ENCODE results near the gene APOA5. TPM values are rescaled to one million over a fixed set of nuclear protein-coding genes. Genes with fewer than 3 reads are reported as not detected.

APOA5 gene
- total and polyA plus RNA-seq, 2 of the 4 experiments (the other 2 are of a cell fraction): not detected

DNA sequence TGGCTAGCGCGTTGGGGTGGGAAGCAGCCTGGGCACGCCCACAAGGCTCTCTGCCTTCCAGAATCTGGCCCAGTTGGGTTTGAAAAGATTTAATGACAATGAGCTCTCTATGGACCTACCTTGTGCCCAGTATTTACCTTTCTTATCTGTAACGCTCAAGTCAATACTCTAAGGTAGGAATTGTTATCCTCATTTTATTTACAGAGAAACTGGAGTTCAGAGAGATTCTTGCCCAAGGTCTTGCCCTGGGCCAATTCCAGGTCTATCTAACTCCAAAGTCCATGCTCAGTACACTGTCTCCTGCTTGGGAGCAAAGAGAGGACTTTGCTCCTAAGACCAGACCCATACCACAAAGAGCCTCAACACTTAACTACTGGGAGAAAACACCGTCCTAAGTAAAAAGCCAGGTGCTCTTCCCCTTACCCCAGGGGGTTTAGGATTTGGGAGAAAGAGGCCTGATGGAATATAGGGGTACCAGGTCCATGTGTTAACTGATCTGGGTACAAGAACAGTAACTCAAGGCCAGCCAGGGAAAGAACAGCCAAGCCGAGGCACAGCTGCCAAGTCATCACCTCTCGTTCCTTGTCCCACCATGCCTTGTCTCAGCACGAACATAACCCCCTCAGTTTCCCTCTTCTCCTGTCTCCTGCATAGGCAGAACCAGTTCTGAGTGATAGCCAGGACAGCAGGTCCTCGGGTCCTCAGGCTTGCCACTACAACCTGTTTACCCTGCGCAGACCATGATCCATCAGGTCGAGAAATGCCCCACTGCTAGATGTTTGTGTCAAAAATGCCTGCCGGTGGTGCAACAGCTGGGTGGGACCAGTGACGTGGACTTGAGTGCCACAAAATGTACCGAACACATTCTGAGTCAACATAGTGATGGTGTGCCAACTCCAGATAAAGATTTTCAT, 16.8 kb upstream of the APOA5 start:
- no TSS peak for BruUV-seq (replicated peaks)
- ChIA-PET POLR2A (ENCODE audit: unreplicated experiment) (no interaction called here), CTCF (interaction anchor here (0.6 kb wide), 1 partner anchor 170 kb away, joined by 3 read pairs; no protein-coding TSS in a partner anchor)
- Histone ChIP-seq H3K4me3 (ENCODE audit: insufficient read depth, low read depth, low read length) (no peak overlapping the region), H2BK20ac (ENCODE audit: low read depth, low read length) (no peak overlapping the region), H2BK5ac (ENCODE audit: low read depth, low read length, poor library complexity, severe bottlenecking) (no peak overlapping the region), H3K23ac (ENCODE audit: low read depth, low read length) (no peak overlapping the region), H3K27ac (ENCODE audit: insufficient read depth, low read length) (no peak overlapping the region), H3K4ac (ENCODE audit: low read depth, low read length) (no peak overlapping the region), H3K56ac (ENCODE audit: extremely low read depth, insufficient read depth, low read length) (no peak overlapping the region), H3K9me3 (ENCODE audit: control insufficient read depth, insufficient read depth, low read length) (peaks cover 3% of the 10 kb centered on the region), H3K4me2 (ENCODE audit: low read depth, low read length) (no peak overlapping the region), H3K79me1 (ENCODE audit: low read depth in 1 of 2, low read length in 2 of 2) (no peaks in the 10 kb centered on the region), H2AK9ac (replicated peaks; ENCODE audit: low read depth, low read length, poor library complexity) (no peak overlapping the region), H2BK15ac (ENCODE audit: low read depth, low read length) (no peak overlapping the region), H4K20me1 (ENCODE audit: insufficient read depth, low read length) (no peaks in the 10 kb centered on the region), H2BK120ac (ENCODE audit: low read depth, low read length) (no peak overlapping the region), H3K14ac (replicated peaks; ENCODE audit: low read depth, low read length) (no peak overlapping the region), H4K8ac (ENCODE audit: low read depth in 2 of 2, low read length in 2 of 2) (no peak overlapping the region), H3K36me3 (ENCODE audit: control insufficient read depth, insufficient read depth, low read length) (no peaks in the 10 kb centered on the region), H3K27me3 (ENCODE audit: control insufficient read depth, insufficient read depth, low read length) (peaks cover 5% of the 10 kb centered on the region), H3K4me1 (ENCODE audit: control insufficient read depth, insufficient read depth, low read length) (no peaks in the 10 kb centered on the region), H2AFZ (replicated peaks; ENCODE audit: low read length, poor library complexity) (no peak overlapping the region), H3K18ac (ENCODE audit: low read depth, low read length) (no peak overlapping the region), H4K5ac (ENCODE audit: low read depth, low read length) (no peak overlapping the region), H2AK5ac (ENCODE audit: low read depth, low read length) (no peak overlapping the region), H3K9ac (ENCODE audit: low read depth, low read length) (no peak overlapping the region), H3K9me1 (ENCODE audit: insufficient read depth, low read length) (no peaks in the 10 kb centered on the region), H4K91ac (ENCODE audit: insufficient read depth, low read depth, low read length) (no peak overlapping the region)
- intact Hi-C loops (cut with micrococcal nuclease): loop anchor here (1.0 kb wide), 1 partner anchor 12 kb away; no protein-coding TSS in a partner anchor
- WGBS, 2 experiments (ENCODE audit: extremely low coverage in 2 of 2, insufficient read length in 1 of 2): 48% methylated on average over 5 of the region's 14 CpGs; no CpG with 5 or more reads in 1 of the 2 experiments
- TF ChIP-seq, protein P1, sequence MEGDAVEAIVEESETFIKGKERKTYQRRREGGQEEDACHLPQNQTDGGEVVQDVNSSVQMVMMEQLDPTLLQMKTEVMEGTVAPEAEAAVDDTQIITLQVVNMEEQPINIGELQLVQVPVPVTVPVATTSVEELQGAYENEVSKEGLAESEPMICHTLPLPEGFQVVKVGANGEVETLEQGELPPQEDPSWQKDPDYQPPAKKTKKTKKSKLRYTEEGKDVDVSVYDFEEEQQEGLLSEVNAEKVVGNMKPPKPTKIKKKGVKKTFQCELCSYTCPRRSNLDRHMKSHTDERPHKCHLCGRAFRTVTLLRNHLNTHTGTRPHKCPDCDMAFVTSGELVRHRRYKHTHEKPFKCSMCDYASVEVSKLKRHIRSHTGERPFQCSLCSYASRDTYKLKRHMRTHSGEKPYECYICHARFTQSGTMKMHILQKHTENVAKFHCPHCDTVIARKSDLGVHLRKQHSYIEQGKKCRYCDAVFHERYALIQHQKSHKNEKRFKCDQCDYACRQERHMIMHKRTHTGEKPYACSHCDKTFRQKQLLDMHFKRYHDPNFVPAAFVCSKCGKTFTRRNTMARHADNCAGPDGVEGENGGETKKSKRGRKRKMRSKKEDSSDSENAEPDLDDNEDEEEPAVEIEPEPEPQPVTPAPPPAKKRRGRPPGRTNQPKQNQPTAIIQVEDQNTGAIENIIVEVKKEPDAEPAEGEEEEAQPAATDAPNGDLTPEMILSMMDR (conservative IDR thresholded peaks at IDR 0.05; ENCODE audit: low read depth, low read length): no peak
- peak; percentile 75 for TF ChIP-seq CEBPB (IDR thresholded peaks at IDR 0.05; ENCODE audit: low read depth, low read length)
- dilution Hi-C loops (cut with HindIII; ENCODE audit: low sequenced_read_pairs, unreplicated experiment): no loop called here
- DNase-seq (peak; percentile 32), ATAC-seq (ENCODE audit: low read depth) (0 out of 2 replicates have a peak, but pooled peaks have one; percentile 24)
- in situ Hi-C loops (cut with MboI; ENCODE audit: low sequenced_read_pairs): no loop called here

Data from IMR-90 (cell line).